ENCODE data around the gene CCDC74B.
"Not testable (repeated sequence)": the region's sequence is repeated elsewhere in the genome, so short reads cannot be mapped to it uniquely, and the experiment has no call there.

Gene CCDC74B

DNA sequence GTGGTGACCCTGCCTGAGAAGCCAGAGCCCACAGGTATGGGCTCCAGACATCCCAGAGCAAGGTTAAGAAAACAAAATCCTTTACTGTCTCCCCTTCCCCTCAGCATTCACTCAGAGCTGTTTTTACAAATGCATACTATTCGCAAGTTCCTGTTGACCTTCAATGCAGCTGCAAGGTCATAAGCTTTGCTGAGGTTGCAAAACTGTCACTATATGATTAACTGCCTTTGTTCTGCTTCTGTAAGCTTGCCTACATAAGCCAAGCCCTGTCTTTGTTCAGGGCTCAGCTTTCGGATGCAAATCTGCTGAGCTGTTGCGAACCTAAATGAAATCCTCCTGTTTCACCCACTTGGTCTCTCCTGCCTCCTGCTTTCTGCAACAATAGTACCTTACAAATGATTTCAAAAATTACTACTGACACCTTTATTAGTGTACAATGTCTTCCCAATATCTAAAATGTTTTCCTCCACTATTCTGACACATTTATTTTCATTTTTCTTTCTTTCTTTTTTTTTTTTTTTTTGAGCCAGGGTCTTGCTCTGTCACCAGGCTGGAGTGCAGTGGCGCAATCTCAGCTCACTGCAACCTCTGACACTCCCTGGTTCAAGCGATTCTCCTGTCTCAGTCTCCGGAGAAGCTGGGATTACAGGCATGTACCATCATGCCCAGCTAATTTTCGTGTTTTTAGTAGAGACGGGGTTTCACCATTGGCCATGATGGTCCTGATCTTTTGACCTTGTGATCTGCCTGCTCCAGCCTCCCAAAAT, 42.1 kb downstream of the CCDC74B start:
- DNase-seq (ENCODE audit: low read depth in 2 of 2), result not testable (repeated sequence)

Measured in stimulated activated CD8-positive, alpha-beta memory T cell treated with anti-CD3 and anti-CD28 coated beads, Interleukin-2, amount 100 ng/mL, for 1 hour (primary cell).